OCI-LY7 (cell line): ENCODE measurements around the gene BTG4.

ENCODE experiments used
- EZH2phosphoT487 ChIP-seq: fragments of 200-600 bp; sonication (generic); IDR thresholded peaks from 2 replicates; pipeline ENCODE4 v1.6.1; 2018; ENCODE audit warnings: low read depth, borderline replicate concordance, mild to moderate bottlenecking, mixed run types, antibody characterized with exemption, low read length, moderate library complexity, mixed read lengths
- TF ChIP-seq, protein P1 (sequence below): fragments of 200-600 bp; sonication (generic); conservative IDR thresholded peaks from 2 replicates; pipeline ENCODE4 v1.5.1; 2014; ENCODE audit warnings: mild to moderate bottlenecking, antibody characterized with exemption, low read length, moderate library complexity, mixed read lengths

DNA sequence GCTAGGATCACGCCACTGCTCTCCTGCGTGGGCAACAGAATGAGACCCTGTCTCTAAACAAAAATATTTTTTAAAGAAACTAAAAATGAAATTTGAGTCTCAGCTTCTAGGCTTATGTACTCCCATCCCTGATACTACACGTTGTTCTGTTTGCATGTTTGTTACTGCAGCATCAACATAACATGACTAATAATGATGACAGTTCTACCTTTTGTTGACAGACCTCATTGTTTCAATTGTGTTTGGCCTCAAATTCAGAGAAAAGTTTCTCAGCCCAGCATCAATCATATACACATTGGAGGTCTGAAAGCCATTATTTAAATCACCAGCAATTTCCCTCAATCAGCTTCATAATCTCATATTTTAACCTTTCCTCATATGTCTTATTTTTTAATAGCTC lies 49.1 kb upstream of the BTG4 start:
- TF ChIP-seq, protein P1, sequence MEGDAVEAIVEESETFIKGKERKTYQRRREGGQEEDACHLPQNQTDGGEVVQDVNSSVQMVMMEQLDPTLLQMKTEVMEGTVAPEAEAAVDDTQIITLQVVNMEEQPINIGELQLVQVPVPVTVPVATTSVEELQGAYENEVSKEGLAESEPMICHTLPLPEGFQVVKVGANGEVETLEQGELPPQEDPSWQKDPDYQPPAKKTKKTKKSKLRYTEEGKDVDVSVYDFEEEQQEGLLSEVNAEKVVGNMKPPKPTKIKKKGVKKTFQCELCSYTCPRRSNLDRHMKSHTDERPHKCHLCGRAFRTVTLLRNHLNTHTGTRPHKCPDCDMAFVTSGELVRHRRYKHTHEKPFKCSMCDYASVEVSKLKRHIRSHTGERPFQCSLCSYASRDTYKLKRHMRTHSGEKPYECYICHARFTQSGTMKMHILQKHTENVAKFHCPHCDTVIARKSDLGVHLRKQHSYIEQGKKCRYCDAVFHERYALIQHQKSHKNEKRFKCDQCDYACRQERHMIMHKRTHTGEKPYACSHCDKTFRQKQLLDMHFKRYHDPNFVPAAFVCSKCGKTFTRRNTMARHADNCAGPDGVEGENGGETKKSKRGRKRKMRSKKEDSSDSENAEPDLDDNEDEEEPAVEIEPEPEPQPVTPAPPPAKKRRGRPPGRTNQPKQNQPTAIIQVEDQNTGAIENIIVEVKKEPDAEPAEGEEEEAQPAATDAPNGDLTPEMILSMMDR, result no peak
- TF ChIP-seq EZH2phosphoT487, result no peak
